Neural progenitor cell (in vitro differentiated cells): Measurements from ENCODE around the gene PPP5C. TPM values are rescaled to one million over a fixed set of nuclear protein-coding genes. Genes with fewer than 3 reads are reported as not detected.
A peak's percentile ranks its signal among the peaks of the same experiment; 100 is the strongest.
"Not testable (repeated sequence)": the region's sequence is repeated elsewhere in the genome, so short reads cannot be mapped to it uniquely, and the experiment has no call there.

Experiments used
- DNase-seq: peaks from one replicate; pipeline ENCODE4 v3.0.0-alpha.2; 2016; ENCODE audit warnings: low spot score
- H2AFZ ChIP-seq: fragments of 200-600 bp; sonication (generic); replicated peaks from 2 replicates; pipeline ENCODE4 v1.6.1; 2016; ENCODE audit warnings: antibody characterized with exemption
- H3F3A ChIP-seq: fragments of 200-600 bp; sonication (generic); 2 replicates; pipeline ENCODE4 v1.6.1; 2016; ENCODE audit warnings: antibody characterized with exemption, low read depth
- H3K27ac ChIP-seq: fragments of 200-600 bp; sonication (generic); 2 replicates; pipeline ENCODE4 v1.5.1; 2016; ENCODE audit warnings: mild to moderate bottlenecking
- H3K27me3 ChIP-seq: fragments of 200-600 bp; sonication (generic); 2 replicates; pipeline ENCODE4 v1.6.1; 2016; ENCODE audit warnings: mild to moderate bottlenecking, moderate library complexity
- H3K36me3 ChIP-seq: fragments of 200-600 bp; sonication (generic); 2 replicates; pipeline ENCODE4 v1.5.1; 2016
- H3K4me1 ChIP-seq: fragments of 200-600 bp; sonication (generic); 2 replicates; pipeline ENCODE4 v1.6.1; 2016; ENCODE audit warnings: mixed run types
- H3K4me2 ChIP-seq: fragments of 200-600 bp; sonication (generic); 2 replicates; pipeline ENCODE4 v1.6.1; 2016
- H3K4me3 ChIP-seq: fragments of 200-600 bp; sonication (generic); 2 replicates; pipeline ENCODE4 v1.5.1; 2016
- H3K79me2 ChIP-seq: fragments of 200-600 bp; sonication (generic); 2 replicates; pipeline ENCODE4 v1.6.1; 2016; ENCODE audit warnings: low read depth
- H3K9ac ChIP-seq: fragments of 200-600 bp; sonication (generic); 2 replicates; pipeline ENCODE4 v1.6.1; 2016
- H3K9me3 ChIP-seq: fragments of 200-600 bp; sonication (generic); 2 replicates; pipeline ENCODE4 v1.5.1; 2016; ENCODE audit warnings: low read depth
- H4K20me1 ChIP-seq: fragments of 200-600 bp; sonication (generic); 2 replicates; pipeline ENCODE4 v1.6.1; 2016; ENCODE audit warnings: low read depth
- H3K27ac Mint-ChIP-seq: 3 replicates; pipeline ENCODE4 v1.8.0; 2021; ENCODE audit warnings: mixed read lengths
- H3K27me3 Mint-ChIP-seq: 2 replicates; pipeline ENCODE4 v1.8.0; 2022; ENCODE audit warnings: low read depth, mild to moderate bottlenecking, inconsistent platforms, moderate library complexity, mixed read lengths; ENCODE audit not compliant: insufficient read depth
- H3K36me3 Mint-ChIP-seq: 3 replicates; pipeline ENCODE4 v1.8.0; 2021; ENCODE audit warnings: mixed read lengths
- H3K4me1 Mint-ChIP-seq: 3 replicates; pipeline ENCODE4 v1.8.0; 2021; ENCODE audit warnings: mixed read lengths
- H3K4me3 Mint-ChIP-seq: 3 replicates; pipeline ENCODE4 v1.8.0; 2021; ENCODE audit warnings: mild to moderate bottlenecking, moderate library complexity, mixed read lengths
- H3K9me3 Mint-ChIP-seq: 3 replicates; pipeline ENCODE4 v1.8.0; 2020; ENCODE audit warnings: mixed read lengths
- CTCF ChIP-seq: fragments of 200-600 bp; sonication (generic); IDR thresholded peaks from 2 replicates; pipeline ENCODE4 v1.5.1; 2017; ENCODE audit warnings: antibody characterized with exemption, mild to moderate bottlenecking
- EZH2 ChIP-seq: fragments of 200-600 bp; sonication (generic); IDR thresholded peaks from 2 replicates; pipeline ENCODE4 v1.6.1; 2017; ENCODE audit warnings: antibody characterized with exemption, mild to moderate bottlenecking, moderate library complexity
- EZH2phosphoT487 ChIP-seq: fragments of 200-600 bp; sonication (generic); IDR thresholded peaks from 2 replicates; pipeline ENCODE4 v1.6.1; 2017; ENCODE audit warnings: antibody characterized with exemption
- total RNA-seq: library from RNA; depleted of rRNA; stranded (reverse); fragments of >200 nt; gene quantifications from 2 replicates; pipeline ENCODE4 v1.2.3, GENCODE V29; 2015; ENCODE audit warnings: low replicate concordance

The PPP5C gene
- total RNA-seq, 1 donor from 2014 or later, result 63.5 TPM

GRCh38 chr19:46309056-46309455, 37.8 kb upstream of the PPP5C start:
- Histone ChIP-seq H3K9ac (no peak overlapping the region), H4K20me1 (no peaks in the 10 kb centered on the region), H3K9me3 (no peaks in the 10 kb centered on the region), H3K4me3 (no peak overlapping the region), H3K36me3 (peaks cover 2% of the 10 kb centered on the region), H2AFZ (no peak overlapping the region), H3K27ac (no peak overlapping the region), H3K27me3 (no peaks in the 10 kb centered on the region), H3K4me2 (no peak overlapping the region), H3K79me2 (no peaks in the 10 kb centered on the region), H3K4me1 (no peaks in the 10 kb centered on the region), H3F3A (no peaks in the 10 kb centered on the region)
- TF ChIP-seq CTCF (no peak), EZH2 (no peak), EZH2phosphoT487 (no peak)
- peaks cover 7% of the 10 kb centered on the region for H3K4me1 Mint-ChIP-seq
- H3K27ac Mint-ChIP-seq, result no peak overlapping the region
- H3K36me3 Mint-ChIP-seq, result peaks cover 28% of the 10 kb centered on the region
- H3K9me3 Mint-ChIP-seq, result peaks cover 11% of the 10 kb centered on the region
- H3K4me3 Mint-ChIP-seq, result no peak overlapping the region
- DNase-seq, result no peak
- peaks cover 4% of the 10 kb centered on the region for H3K27me3 Mint-ChIP-seq

- H3K79me2 ChIP-seq, result no peaks in the 10 kb centered on the region
- TF ChIP-seq EZH2phosphoT487 (no peak), EZH2 (no peak), CTCF (no peak)
- H3K9me3 Mint-ChIP-seq, result peaks cover 5% of the 10 kb centered on the region
- no peaks in the 10 kb centered on the region for H4K20me1 ChIP-seq
- no peak overlapping the region for H3K4me3 Mint-ChIP-seq
- H3K4me1 Mint-ChIP-seq, result no peaks in the 10 kb centered on the region
- H3K4me2 ChIP-seq, result no peak overlapping the region
- H3K27me3 Mint-ChIP-seq, result peaks cover 5% of the 10 kb centered on the region
- H3K9me3 ChIP-seq, result no peaks in the 10 kb centered on the region
- H3K9ac ChIP-seq, result no peak overlapping the region
- no peaks in the 10 kb centered on the region for H3F3A ChIP-seq
- no peak for DNase-seq
- no peak overlapping the region for H3K27ac ChIP-seq
- H3K4me1 ChIP-seq, result no peaks in the 10 kb centered on the region
- H3K27ac Mint-ChIP-seq, result no peak overlapping the region
- H3K36me3 ChIP-seq, result peaks cover 2% of the 10 kb centered on the region
- no peak overlapping the region for H3K4me3 ChIP-seq
- no peaks in the 10 kb centered on the region for H3K27me3 ChIP-seq
- no peak overlapping the region for H2AFZ ChIP-seq
- peaks cover 12% of the 10 kb centered on the region for H3K36me3 Mint-ChIP-seq
Measured at GRCh38 chr19:46311444-46311843, 35.4 kb upstream of the PPP5C start.

- not testable (repeated sequence) for H3K4me1 Mint-ChIP-seq, H3K79me2 ChIP-seq, H3K36me3 ChIP-seq, H3K27me3 Mint-ChIP-seq, H2AFZ ChIP-seq, H3K9me3 ChIP-seq, H3K36me3 Mint-ChIP-seq, H3K4me3 Mint-ChIP-seq, H4K20me1 ChIP-seq, H3K4me1 ChIP-seq, H3K4me3 ChIP-seq, H3K27ac Mint-ChIP-seq, H3K9ac ChIP-seq, H3K27ac ChIP-seq, DNase-seq, H3K9me3 Mint-ChIP-seq, H3K27me3 ChIP-seq, H3K4me2 ChIP-seq, H3F3A ChIP-seq
Measured at GRCh38 chr19:46313540-46314469, 33.1 kb upstream of the PPP5C start.

- H3K27me3 ChIP-seq, result no peaks in the 10 kb centered on the region
- no peaks in the 10 kb centered on the region for H3K36me3 ChIP-seq
- H4K20me1 ChIP-seq, result no peaks in the 10 kb centered on the region
- DNase-seq, result no peak
- H3K4me1 ChIP-seq, result no peaks in the 10 kb centered on the region
- H3K27me3 Mint-ChIP-seq, result peaks cover 5% of the 10 kb centered on the region
- no peak overlapping the region for H3K9ac ChIP-seq
- H3K4me3 ChIP-seq, result no peak overlapping the region
- H3K9me3 ChIP-seq, result no peaks in the 10 kb centered on the region
- peaks cover 3% of the 10 kb centered on the region for H3K4me1 Mint-ChIP-seq
- H3K4me3 Mint-ChIP-seq, result no peak overlapping the region
- H3K27ac ChIP-seq, result no peak overlapping the region
- H3K27ac Mint-ChIP-seq, result peak overlapping the region; percentile 2
- H3F3A ChIP-seq, result no peaks in the 10 kb centered on the region
- H3K36me3 Mint-ChIP-seq, result peaks cover 5% of the 10 kb centered on the region
- no peaks in the 10 kb centered on the region for H3K9me3 Mint-ChIP-seq
- no peak overlapping the region for H2AFZ ChIP-seq
- no peaks in the 10 kb centered on the region for H3K79me2 ChIP-seq
- TF ChIP-seq EZH2phosphoT487 (no peak), CTCF (no peak), EZH2 (no peak)
- no peak overlapping the region for H3K4me2 ChIP-seq
Measured at GRCh38 chr19:46317339-46317738, 29.5 kb upstream of the PPP5C start.
